HG02798 (cell line): ENCODE measurements around the gene GALNT18.

Experiments
- ATAC-seq: cut with Tn5 transposase; IDR thresholded peaks from one replicate; pipeline ENCODE4 v1.9.1; 2021; ENCODE audit warnings: mild to moderate bottlenecking; ENCODE audit not compliant: unreplicated experiment, poor library complexity

Gene GALNT18

GRCh38 chr11:11301212-11301611 lies 320.6 kb downstream of the GALNT18 start:
- no peak for ATAC-seq

GRCh38 chr11:11297578-11297977 lies 324.2 kb downstream of the GALNT18 start:
- ATAC-seq, result no peak

- ATAC-seq, result no peak
These were observed 325.4 kb downstream of the GALNT18 start for GRCh38 chr11:11296434-11296833.

GRCh38 chr11:11294551-11294855 lies 327.3 kb downstream of the GALNT18 start:
- ATAC-seq, result no peak

DNA sequence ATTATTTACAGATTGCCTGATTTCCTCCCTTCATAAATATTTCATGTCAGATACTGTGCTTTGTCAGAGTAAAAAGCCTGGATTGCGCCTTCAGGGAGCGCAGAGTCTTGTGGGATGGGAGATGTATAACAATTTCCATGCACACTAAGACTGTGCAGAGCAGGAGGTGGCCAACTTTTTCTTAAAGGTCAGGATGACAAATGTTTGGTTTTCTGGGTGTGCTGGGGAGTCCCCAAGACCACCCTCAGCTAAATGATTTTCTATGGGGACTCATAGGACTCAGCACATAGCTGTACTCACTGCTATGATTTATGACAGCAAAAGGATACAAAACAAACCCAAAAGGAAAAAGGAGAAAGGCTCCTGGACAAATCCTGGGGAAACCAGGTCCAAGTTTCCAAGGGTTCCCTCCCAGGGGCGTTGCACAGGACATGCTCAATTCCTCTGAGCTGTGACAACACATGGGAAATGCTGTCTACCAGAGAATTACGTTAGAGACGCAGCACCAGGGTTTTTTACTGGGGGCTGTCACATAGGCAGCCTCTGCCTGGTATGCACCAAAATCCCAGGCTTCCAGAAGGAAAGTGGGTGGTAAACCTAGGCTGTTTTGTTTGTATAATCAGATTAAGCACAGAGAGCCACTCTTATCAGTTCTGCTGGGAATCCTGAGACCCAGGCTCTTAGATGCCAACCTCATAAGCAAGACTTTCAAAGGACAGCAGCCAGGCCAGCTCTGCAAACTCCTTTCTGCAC lies 327.8 kb downstream of the GALNT18 start:
- no peak for ATAC-seq

DNA sequence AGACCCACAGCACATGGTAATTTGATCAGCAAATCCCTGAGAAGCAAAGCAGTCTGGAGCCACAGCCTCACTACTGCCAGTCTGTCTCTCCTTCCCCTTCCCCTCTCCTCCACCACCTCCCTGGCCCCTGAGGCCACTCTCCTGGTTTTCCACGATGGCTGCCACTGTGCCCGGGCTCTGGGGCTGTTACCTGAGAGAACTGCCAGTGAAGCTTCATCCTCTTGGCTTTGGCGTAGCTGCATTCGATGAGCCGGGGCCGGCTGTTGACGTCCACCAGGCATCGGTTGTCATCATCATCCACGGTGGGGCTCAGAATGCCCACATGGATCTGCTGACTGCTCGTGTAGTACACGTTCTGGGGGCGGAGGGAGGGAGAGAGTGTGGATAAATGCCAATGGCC lies 329.0 kb downstream of the GALNT18 start:
- no peak for ATAC-seq

DNA sequence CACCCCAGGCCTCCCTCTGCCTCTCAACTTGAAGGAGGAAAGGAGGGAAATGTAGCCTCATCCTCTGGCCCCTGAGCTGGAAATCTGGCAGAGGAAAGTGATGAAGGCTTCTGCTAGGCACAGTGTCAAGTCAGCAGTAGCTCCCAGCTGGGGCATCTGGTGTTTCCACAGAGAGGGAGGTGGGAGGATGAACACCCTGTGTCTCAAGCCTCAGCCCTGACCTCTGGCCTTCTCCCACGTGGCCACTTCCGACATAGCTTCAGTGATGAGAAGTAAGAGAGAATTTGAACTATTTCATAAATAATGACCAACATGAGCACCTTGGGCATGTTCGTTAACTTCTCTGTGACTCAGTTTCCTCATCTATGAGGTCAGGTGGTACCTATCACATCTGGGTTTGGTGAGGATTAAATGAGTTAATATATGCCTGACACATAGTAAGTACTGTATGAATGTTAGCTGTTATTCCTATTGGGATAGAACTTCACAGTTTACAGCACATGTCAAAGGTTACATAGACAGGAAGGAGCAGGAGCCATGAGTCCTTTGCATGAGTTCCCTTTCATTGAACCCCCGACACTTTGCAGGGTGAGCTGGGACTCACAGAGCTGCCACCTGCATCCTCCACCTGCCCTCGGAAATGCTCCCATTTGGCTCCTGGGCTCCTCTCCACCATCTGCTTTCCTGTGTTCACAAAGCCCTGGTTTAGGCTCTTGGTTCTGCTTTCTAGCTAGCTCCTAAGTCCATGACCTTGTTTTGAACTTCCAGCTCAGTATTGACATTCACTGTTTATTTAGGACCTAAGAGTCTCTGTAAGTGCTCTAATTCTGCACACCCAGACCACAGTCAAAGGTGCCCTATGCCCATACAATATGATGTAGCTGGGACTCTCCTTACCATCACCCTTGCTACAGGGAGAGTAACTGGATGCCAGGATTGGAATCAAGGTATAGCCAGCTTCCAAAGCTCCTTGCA lies 330.5 kb downstream of the GALNT18 start:
- ATAC-seq, result no peak

- no peak for ATAC-seq
These were observed 331.5 kb downstream of the GALNT18 start for GRCh38 chr11:11290354-11290753.

DNA sequence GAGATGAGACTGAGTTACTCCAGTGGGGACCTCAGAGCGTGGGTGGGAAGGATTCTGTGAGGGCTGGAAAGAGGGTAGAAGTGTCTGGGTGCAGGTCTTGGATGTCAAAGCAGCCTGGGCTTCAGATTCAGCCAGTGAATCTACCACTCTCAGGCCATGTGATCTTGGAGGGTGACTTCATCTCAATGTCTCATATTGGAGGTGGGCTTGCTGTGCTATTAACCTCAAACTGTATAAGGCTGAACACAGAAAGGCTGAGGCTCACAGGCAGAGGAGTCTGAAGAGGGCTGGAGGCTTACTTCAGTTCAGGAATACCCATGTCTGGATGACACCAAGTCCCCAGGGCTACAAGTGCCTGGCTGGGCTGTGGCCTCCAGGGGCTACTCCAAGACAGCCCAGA lies 332.1 kb downstream of the GALNT18 start:
- ATAC-seq, result no peak

DNA sequence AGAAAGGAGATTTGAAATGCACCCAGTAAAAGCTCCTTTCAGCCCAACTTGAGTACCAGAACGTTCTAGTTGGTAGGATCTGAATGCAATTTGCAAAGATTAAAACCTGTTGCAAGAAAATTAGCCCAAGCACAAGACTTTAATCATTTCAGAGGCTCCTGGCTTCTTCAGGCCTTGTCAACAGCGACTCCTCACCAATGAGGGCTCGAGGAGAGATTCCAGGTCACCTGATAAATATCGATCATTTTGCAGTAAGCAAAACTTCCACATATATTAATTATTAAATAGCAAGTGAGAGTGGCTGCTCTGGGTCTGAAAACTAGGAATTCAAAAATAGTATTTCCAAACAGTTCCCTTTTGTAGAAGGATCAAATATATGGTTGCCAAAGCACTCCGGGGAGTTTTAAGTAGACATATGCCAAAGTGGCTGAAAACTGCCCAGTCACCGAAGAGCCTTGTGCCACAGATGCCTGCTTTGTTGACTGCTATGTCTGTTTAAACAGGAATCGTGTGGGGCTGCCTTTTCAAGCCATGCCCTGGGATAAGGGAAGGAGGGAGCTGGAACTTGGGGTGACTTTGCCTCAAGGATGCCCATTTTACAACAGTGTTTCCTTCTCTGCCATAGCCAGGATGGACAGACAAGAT lies 332.7 kb downstream of the GALNT18 start:
- ATAC-seq, result no peak

- no peak for ATAC-seq
These were observed 337.3 kb downstream of the GALNT18 start for GRCh38 chr11:11284481-11284880.

- ATAC-seq, result no peak
These were observed 340.2 kb downstream of the GALNT18 start for GRCh38 chr11:11281626-11282025.

- ATAC-seq, result no peak
These were observed 341.0 kb downstream of the GALNT18 start for GRCh38 chr11:11280826-11281225.

GRCh38 chr11:11279956-11280689 lies 341.7 kb downstream of the GALNT18 start:
- no peak for ATAC-seq

DNA sequence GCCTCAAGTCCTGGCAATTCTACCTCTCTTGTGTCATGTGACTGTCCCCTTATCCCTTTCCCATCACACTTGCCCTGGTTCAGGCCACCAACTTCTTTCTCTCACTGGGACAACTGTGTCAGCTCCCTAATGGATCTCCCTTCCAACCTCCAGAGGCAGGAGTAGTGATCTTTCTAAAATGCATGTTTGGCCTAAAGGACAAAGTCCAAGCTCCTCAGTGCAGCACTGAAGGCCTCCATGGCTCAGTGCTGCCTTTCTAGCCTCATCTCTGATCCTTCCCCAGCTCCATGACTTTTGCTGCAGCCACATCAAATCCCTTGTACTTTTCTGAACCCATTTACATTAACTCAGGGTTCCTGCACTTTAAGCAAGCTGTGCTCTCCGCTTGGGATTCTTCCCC lies 349.6 kb downstream of the GALNT18 start:
- ATAC-seq, result no peak

DNA sequence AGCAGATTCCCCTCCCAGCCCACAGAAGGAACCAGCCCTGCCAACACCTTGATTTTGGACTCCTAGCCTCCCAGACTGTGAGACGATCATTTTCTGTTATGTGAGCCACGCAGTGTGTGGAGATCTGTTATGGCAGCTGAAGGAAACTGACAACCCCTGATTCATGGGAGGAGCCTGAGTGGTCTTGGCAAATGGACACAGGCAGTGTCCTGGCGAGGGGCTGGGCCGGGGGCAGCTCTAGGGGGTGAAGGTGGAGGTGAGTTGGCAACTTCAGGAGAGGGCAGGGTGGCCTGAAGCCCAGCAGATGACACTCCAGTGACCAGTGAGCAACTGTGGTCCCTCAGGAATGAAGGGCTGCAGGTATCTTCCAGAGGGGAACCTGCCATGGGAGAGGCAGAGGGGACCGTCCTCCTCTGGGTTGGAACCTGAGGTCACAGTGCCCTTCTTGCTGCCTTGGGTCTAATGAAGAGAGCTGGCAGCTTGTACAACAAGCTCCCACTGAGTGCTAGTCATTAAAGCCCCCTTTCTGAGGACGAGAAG lies 351.5 kb downstream of the GALNT18 start:
- ATAC-seq, result no peak

GRCh38 chr11:11268706-11269105 lies 353.1 kb downstream of the GALNT18 start:
- no peak for ATAC-seq

DNA sequence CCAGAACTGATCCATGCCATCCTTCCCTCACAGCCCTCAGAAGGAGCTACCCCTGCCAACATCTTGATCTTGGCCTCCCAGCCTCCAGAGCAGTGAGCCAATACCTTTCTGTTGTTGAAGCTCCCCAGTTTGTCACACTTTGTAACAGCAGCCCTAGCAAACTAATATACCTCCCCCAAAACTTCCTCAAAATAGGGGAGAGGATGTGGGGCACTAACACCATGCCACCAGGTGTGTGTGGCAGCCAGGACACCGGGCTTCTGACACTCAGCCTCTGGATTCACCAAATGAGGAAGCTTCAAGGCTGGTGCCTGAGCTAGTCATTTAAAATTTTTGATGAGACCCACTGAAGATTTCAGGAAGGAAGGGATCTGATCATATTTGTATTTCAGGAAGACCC lies 353.7 kb downstream of the GALNT18 start:
- no peak for ATAC-seq

- ATAC-seq, result no peak
These were observed 354.5 kb downstream of the GALNT18 start for GRCh38 chr11:11267312-11267711.

DNA sequence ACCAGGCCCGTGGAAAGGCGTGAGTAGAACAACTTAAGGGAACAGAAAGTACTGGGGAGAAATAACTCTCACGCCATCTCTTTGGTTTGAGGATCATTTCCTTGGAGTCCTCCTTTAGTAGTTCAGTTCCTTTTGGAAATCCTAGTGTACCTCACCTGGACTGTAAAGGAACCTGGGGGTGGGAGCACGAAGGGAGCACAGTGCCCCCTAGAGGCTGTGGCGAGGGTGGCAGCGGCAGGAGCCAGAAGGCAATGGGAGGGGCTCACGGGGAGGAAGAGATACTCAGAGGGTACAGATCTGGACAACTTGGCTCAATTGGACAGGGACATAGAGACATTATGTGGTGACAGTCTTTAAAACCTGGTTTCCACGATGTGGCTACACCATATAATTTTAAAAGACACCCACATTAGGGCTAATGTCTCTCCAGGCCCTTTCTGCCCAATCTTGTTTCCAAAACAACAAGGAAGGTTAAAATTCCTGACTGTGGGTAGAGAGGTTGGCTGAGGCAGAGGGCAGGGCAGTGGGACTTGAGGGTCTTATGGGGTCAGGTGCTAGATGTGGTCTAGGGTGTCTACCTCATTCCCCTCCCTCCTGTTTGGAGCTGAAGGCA lies 355.7 kb downstream of the GALNT18 start:
- peak; percentile 69 for ATAC-seq
